Hepatocyte (in vitro differentiated cells): ENCODE results near the gene ZP4. TPM values are rescaled to one million over a fixed set of nuclear protein-coding genes. Genes with fewer than 3 reads are reported as not detected.

Experiments
- DNase-seq: peaks from one replicate; pipeline ENCODE4 v3.0.0-alpha.2; 2016; ENCODE audit warnings: low spot score
- H2AFZ ChIP-seq: fragments of 200-600 bp; sonication (generic); 2 replicates; pipeline ENCODE4 v1.6.0; 2016; ENCODE audit warnings: antibody characterized with exemption, mild to moderate bottlenecking
- H3K27ac ChIP-seq: fragments of 200-600 bp; sonication (generic); 2 replicates; pipeline ENCODE4 v1.5.1; 2016; ENCODE audit warnings: mild to moderate bottlenecking
- H3K27me3 ChIP-seq: fragments of 200-600 bp; sonication (generic); 2 replicates; pipeline ENCODE4 v1.6.1; 2016
- H3K36me3 ChIP-seq: fragments of 200-600 bp; sonication (generic); replicated peaks from 2 replicates; pipeline ENCODE4 v1.5.1; 2016; ENCODE audit warnings: low read depth; ENCODE audit not compliant: insufficient read depth
- H3K4me1 ChIP-seq: fragments of 200-600 bp; sonication (generic); 2 replicates; pipeline ENCODE4 v1.5.1; 2016; ENCODE audit warnings: mild to moderate bottlenecking, moderate library complexity; ENCODE audit not compliant: insufficient read depth
- H3K4me2 ChIP-seq: fragments of 200-600 bp; sonication (generic); 2 replicates; pipeline ENCODE4 v1.6.0; 2016
- H3K4me3 ChIP-seq: fragments of 200-600 bp; sonication (generic); 2 replicates; pipeline ENCODE4 v1.5.1; 2016; ENCODE audit warnings: mild to moderate bottlenecking
- H3K79me2 ChIP-seq: fragments of 200-600 bp; sonication (generic); 2 replicates; pipeline ENCODE4 v1.6.0; 2017; ENCODE audit warnings: mild to moderate bottlenecking
- H3K9me2 ChIP-seq: fragments of 200-600 bp; sonication (generic); replicated peaks from 2 replicates; pipeline ENCODE4 v1.6.0; 2017; ENCODE audit warnings: mild to moderate bottlenecking; ENCODE audit not compliant: insufficient read depth
- H3K9me3 ChIP-seq: fragments of 200-600 bp; sonication (generic); 2 replicates; pipeline ENCODE4 v1.5.1; 2016; ENCODE audit warnings: low read depth, mild to moderate bottlenecking
- H4K20me1 ChIP-seq: fragments of 200-600 bp; sonication (generic); 2 replicates; pipeline ENCODE4 v1.6.0; 2016; ENCODE audit warnings: mild to moderate bottlenecking; ENCODE audit not compliant: insufficient read depth, poor library complexity, severe bottlenecking
- CTCF ChIP-seq: fragments of 200-600 bp; sonication (generic); IDR thresholded peaks from 2 replicates; pipeline ENCODE4 v1.5.1; 2016; ENCODE audit warnings: antibody characterized with exemption, mild to moderate bottlenecking; ENCODE audit not compliant: poor library complexity
- EZH2 ChIP-seq: fragments of 200-600 bp; sonication (generic); IDR thresholded peaks from 2 replicates; pipeline ENCODE4 v1.6.1; 2016; ENCODE audit warnings: antibody characterized with exemption, mild to moderate bottlenecking, borderline replicate concordance
- EZH2phosphoT487 ChIP-seq: fragments of 200-600 bp; sonication (generic); IDR thresholded peaks from one replicate; pipeline ENCODE4 v1.6.1; 2018; ENCODE audit warnings: antibody characterized with exemption, mild to moderate bottlenecking, low read depth, moderate library complexity; ENCODE audit not compliant: unreplicated experiment, severe bottlenecking
- WGBS: methylation state at CpG from one replicate; pipeline ENCODE4 v1.1.6; 2016; ENCODE audit warnings: low lambda C conversion rate; ENCODE audit errors: missing lambda C conversion rate; 5-methylcytosine and 5-hydroxymethylcytosine counted together
- polyA plus RNA-seq: library from polyadenylated mRNA; unstranded; fragments of >200 nt; fragmentation: Nextera tagmentation; extraction: Ambion mirVana; gene quantifications from 2 replicates; pipeline ENCODE4 v1.2.1, GENCODE V29; 2016
- total RNA-seq: library from RNA; depleted of rRNA; stranded (reverse); fragments of >200 nt; gene quantifications from 2 replicates; pipeline ENCODE4 v1.2.3, GENCODE V29; 2014

The ZP4 gene
- total and polyA plus RNA-seq, 2 experiments from 2014 or later = 0.13 to 0.17 TPM

GRCh38 chr1:237867380-237867888 lies 23.3 kb downstream of the ZP4 start:
- Histone ChIP-seq H3K4me3 (no peak overlapping the region), H3K9me3 (no peaks in the 10 kb centered on the region), H3K9me2 (no peaks in the 10 kb centered on the region), H4K20me1 (no peaks in the 10 kb centered on the region), H3K36me3 (no peaks in the 10 kb centered on the region), H3K4me1 (no peaks in the 10 kb centered on the region), H3K4me2 (no peak overlapping the region), H2AFZ (no peak overlapping the region), H3K27ac (no peak overlapping the region), H3K27me3 (no peaks in the 10 kb centered on the region), H3K79me2 (no peaks in the 10 kb centered on the region)
- WGBS = 42% methylated on average over 1 of the region's 1 CpG
- TF ChIP-seq EZH2 = no peak
- TF ChIP-seq EZH2phosphoT487 = no peak
- TF ChIP-seq CTCF = no peak
- DNase-seq = no peak

GRCh38 chr1:237864338-237865244 lies 26.1 kb downstream of the ZP4 start:
- H4K20me1 ChIP-seq = no peaks in the 10 kb centered on the region
- no peaks in the 10 kb centered on the region for H3K4me1 ChIP-seq
- no peak for TF ChIP-seq EZH2phosphoT487
- TF ChIP-seq CTCF = peak; percentile 96
- no peak overlapping the region for H3K4me3 ChIP-seq
- no peaks in the 10 kb centered on the region for H3K9me3 ChIP-seq
- H3K27ac ChIP-seq = no peak overlapping the region
- no peaks in the 10 kb centered on the region for H3K9me2 ChIP-seq
- H3K27me3 ChIP-seq = no peaks in the 10 kb centered on the region
- no peaks in the 10 kb centered on the region for H3K36me3 ChIP-seq
- peak overlapping the region; percentile 20 for H2AFZ ChIP-seq
- DNase-seq = peak; percentile 85
- H3K79me2 ChIP-seq = no peaks in the 10 kb centered on the region
- peak overlapping the region; percentile 75 for H3K4me2 ChIP-seq
- 20% methylated on average over 25 of the region's 25 CpGs for WGBS

- Histone ChIP-seq H3K9me2 (no peaks in the 10 kb centered on the region), H3K9me3 (no peaks in the 10 kb centered on the region), H3K27ac (no peak overlapping the region), H3K4me1 (no peaks in the 10 kb centered on the region), H4K20me1 (no peaks in the 10 kb centered on the region), H3K36me3 (no peaks in the 10 kb centered on the region), H3K27me3 (no peaks in the 10 kb centered on the region), H3K4me2 (no peak overlapping the region), H3K79me2 (no peaks in the 10 kb centered on the region), H3K4me3 (no peak overlapping the region), H2AFZ (no peak overlapping the region)
- no peak for DNase-seq
- WGBS = 75% methylated on average over 2 of the region's 2 CpGs
- TF ChIP-seq EZH2 (no peak), EZH2phosphoT487 (no peak), CTCF (no peak)
Observed at GRCh38 chr1:237863234-237863633, 27.5 kb downstream of the ZP4 start.
